Thoracic aorta (tissue), 2 donors: ENCODE results near the gene GNB1L. TPM values are rescaled to one million over a fixed set of nuclear protein-coding genes. Genes with fewer than 3 reads are reported as not detected.

Experiments used
- ATAC-seq: fragments of 150-250 bp; one replicate; pipeline ENCODE4 v1.8.0; 2017; ENCODE audit warnings: low read depth; ENCODE audit not compliant: insufficient number of reproducible peaks, low FRiP score
- DNase-seq: peaks from one replicate; pipeline ENCODE4 v3.0.0-alpha.2; 2020; ENCODE audit warnings: low spot score
- H3K27ac ChIP-seq, 2 donors: fragments of 200-600 bp; sonication (generic); 1 replicate in 1 of 2; 2 replicates in 1 of 2; pipeline ENCODE4 v1.5.1; 2016; ENCODE audit warnings: mild to moderate bottlenecking in 2 of 2, moderate library complexity in 2 of 2
- H3K27me3 ChIP-seq: fragments of 200-600 bp; sonication (generic); replicated peaks from 2 replicates; pipeline ENCODE4 v1.6.0; 2016; ENCODE audit warnings: mild to moderate bottlenecking; ENCODE audit not compliant: insufficient read depth
- H3K36me3 ChIP-seq: fragments of 200-600 bp; sonication (generic); one replicate; pipeline ENCODE4 v1.5.1; 2016
- H3K4me1 ChIP-seq, 2 donors: fragments of 200-600 bp; sonication (generic); 1 replicate in 1 of 2; 2 replicates in 1 of 2; pipeline versions ENCODE4 v1.5.1 to v1.6.0; 2016; ENCODE audit warnings: low read depth in 2 of 2, mild to moderate bottlenecking in 1 of 2; ENCODE audit not compliant: control insufficient read depth in 1 of 2
- H3K4me3 ChIP-seq: fragments of 200-600 bp; sonication (generic); 2 replicates; pipeline ENCODE4 v1.5.1; 2016; ENCODE audit warnings: mild to moderate bottlenecking
- H3K9me3 ChIP-seq: fragments of 200-600 bp; sonication (generic); 2 replicates; pipeline ENCODE4 v1.5.1; 2016
- CTCF ChIP-seq: fragments of 200-600 bp; sonication (generic); IDR thresholded peaks from one replicate; pipeline ENCODE4 v1.5.1; 2019; ENCODE audit warnings: antibody characterized with exemption
- total RNA-seq, 2 donors: library from RNA; depleted of rRNA; stranded (reverse); fragments of >200 nt; gene quantifications; one replicate each; pipeline versions ENCODE4 v1.1.0 to v1.2.3, GENCODE V29; 2016

GNB1L gene
- total RNA-seq, 2 donors from 2014 or later, result 2.3 to 7.7 TPM

- no peaks in the 10 kb centered on the region for H3K36me3 ChIP-seq
These were observed 112.3 kb downstream of the GNB1L start for GRCh38 chr22:19742160-19743066.

GRCh38 chr22:19741053-19741452 lies 113.6 kb downstream of the GNB1L start:
- H3K27ac ChIP-seq, result no peak overlapping the region
- TF ChIP-seq CTCF, result no peak
- no peaks in the 10 kb centered on the region for H3K4me1 ChIP-seq
- no peaks in the 10 kb centered on the region for H3K36me3 ChIP-seq
- no peak overlapping the region for H3K4me3 ChIP-seq
- ATAC-seq, result no peak
- H3K27me3 ChIP-seq, result no peaks in the 10 kb centered on the region
- H3K9me3 ChIP-seq, result no peaks in the 10 kb centered on the region
- DNase-seq, result no peak

More at GRCh38 chr22:19742160-19743066, 112.3 kb downstream of the GNB1L start:
- Histone ChIP-seq H3K27me3 (no peaks in the 10 kb centered on the region), H3K9me3 (no peaks in the 10 kb centered on the region), H3K4me3 (no peak overlapping the region), H3K27ac (no peak overlapping the region), H3K4me1 (no peaks in the 10 kb centered on the region)
- ATAC-seq, result no peak
- TF ChIP-seq CTCF, result no peak
- DNase-seq, result no peak

GRCh38 chr22:19740586-19740985 lies 114.1 kb downstream of the GNB1L start:
- H3K9me3 ChIP-seq, result no peaks in the 10 kb centered on the region
- TF ChIP-seq CTCF, result no peak
- no peak overlapping the region for H3K27ac ChIP-seq
- no peaks in the 10 kb centered on the region for H3K27me3 ChIP-seq
- no peaks in the 10 kb centered on the region for H3K36me3 ChIP-seq
- ATAC-seq (no peak), DNase-seq (no peak)
- H3K4me3 ChIP-seq, result no peak overlapping the region
- H3K4me1 ChIP-seq, result no peaks in the 10 kb centered on the region

GRCh38 chr22:19739911-19740449 lies 114.7 kb downstream of the GNB1L start:
- ATAC-seq (no peak), DNase-seq (no peak)
- Histone ChIP-seq H3K36me3 (no peaks in the 10 kb centered on the region), H3K9me3 (no peaks in the 10 kb centered on the region), H3K4me3 (no peak overlapping the region), H3K4me1 (no peaks in the 10 kb centered on the region), H3K27me3 (no peaks in the 10 kb centered on the region), H3K27ac (no peak overlapping the region)
- no peak for TF ChIP-seq CTCF

GRCh38 chr22:19739448-19739895 lies 115.2 kb downstream of the GNB1L start:
- DNase-seq, result no peak
- Histone ChIP-seq H3K4me1 (no peaks in the 10 kb centered on the region), H3K27me3 (no peaks in the 10 kb centered on the region), H3K36me3 (no peaks in the 10 kb centered on the region), H3K4me3 (no peak overlapping the region), H3K27ac (no peak overlapping the region), H3K9me3 (no peaks in the 10 kb centered on the region)
- ATAC-seq, result no peak
- TF ChIP-seq CTCF, result no peak
